Spinal cord (tissue), 10 donors: ENCODE measurements around the gene ARL17A. TPM values are rescaled to one million over a fixed set of nuclear protein-coding genes. Genes with fewer than 3 reads are reported as not detected.
"Not testable (repeated sequence)": the region's sequence is repeated elsewhere in the genome, so short reads cannot be mapped to it uniquely, and the experiment has no call there.

Experiments
- DNase-seq, 6 donors: peaks; one replicate each; pipeline versions ENCODE4 v3.0.0 to v3.0.0-alpha.2; 2013 to 2015; ENCODE audit warnings: low spot score in 6 of 6, low read depth in 4 of 6
- H3K27ac ChIP-seq: one replicate; pipeline ENCODE4 v1.5.1; 2013; ENCODE audit warnings: low read depth, low read length, control low read depth
- H3K27me3 ChIP-seq: one replicate; pipeline ENCODE4 v1.6.1; 2013; ENCODE audit warnings: low read length; ENCODE audit not compliant: control insufficient read depth, insufficient read depth
- H3K36me3 ChIP-seq: one replicate; pipeline ENCODE4 v1.6.1; 2013; ENCODE audit warnings: low read length; ENCODE audit not compliant: control insufficient read depth, insufficient read depth
- H3K4me1 ChIP-seq: one replicate; pipeline ENCODE4 v1.6.1; 2013; ENCODE audit warnings: low read length; ENCODE audit not compliant: control insufficient read depth, insufficient read depth
- H3K4me3 ChIP-seq: one replicate; pipeline ENCODE4 v1.5.1; 2013; ENCODE audit warnings: low read depth, low read length, control low read depth
- H3K9me3 ChIP-seq: one replicate; pipeline ENCODE4 v1.6.1; 2013; ENCODE audit warnings: low read length; ENCODE audit not compliant: control insufficient read depth, insufficient read depth
- WGBS: methylation state at CpG from one replicate; pipeline ENCODE4 v1.1.5; 2013; ENCODE audit warnings: missing lambda C conversion rate; ENCODE audit not compliant: insufficient coverage; 5-methylcytosine and 5-hydroxymethylcytosine counted together
- polyA plus RNA-seq, 2 donors: library from polyadenylated mRNA; unstranded; fragments of 120-200 nt; gene quantifications; one replicate each; pipeline ENCODE4 v1.2.1, GENCODE V29; 2013; ENCODE audit not compliant: insufficient read length in 2 of 2
- small RNA-seq: library from RNA; depleted of rRNA; stranded (forward); fragments of <200 nt; gene quantifications from one replicate; pipeline ENCODE3, GENCODE V24; 2014; ENCODE audit warnings: low replicate concordance
- total RNA-seq, 2 donors: library from RNA; depleted of rRNA in 1 of 2; stranded (reverse); fragments of 120-200 nt in 1 of 2; fragments of >200 nt in 1 of 2; gene quantifications; one replicate each; pipeline versions ENCODE4 v1.2.3 to v1.2.4, GENCODE V29; 2013 to 2014
- donor health status: healthy.

Gene ARL17A
- total and polyA plus RNA-seq, 4 donors: 7.6 to 47.4 (median 23.2) TPM

GRCh38 chr17:46475583-46475982, 103.9 kb downstream of the ARL17A start:
- no CpG with 5 or more reads among the region's 2 CpGs for WGBS
- not testable (repeated sequence) for H3K4me1 ChIP-seq, H3K27ac ChIP-seq, DNase-seq, H3K9me3 ChIP-seq, H3K4me3 ChIP-seq, H3K36me3 ChIP-seq, H3K27me3 ChIP-seq

- WGBS: no CpG with 5 or more reads among the region's 3 CpGs
- not testable (repeated sequence) for DNase-seq
These were observed 105.0 kb downstream of the ARL17A start for GRCh38 chr17:46474489-46474888.

GRCh38 chr17:46467618-46468017, 111.9 kb downstream of the ARL17A start:
- DNase-seq: peak in 1 of 6 donors; percentile 1
- H3K9me3 ChIP-seq, H3K27ac ChIP-seq, H3K4me1 ChIP-seq, H3K4me3 ChIP-seq, H3K36me3 ChIP-seq, H3K27me3 ChIP-seq: not testable (repeated sequence)
- WGBS: no CpG with 5 or more reads among the region's 5 CpGs

More at GRCh38 chr17:46474489-46474888, 105.0 kb downstream of the ARL17A start:
- not testable (repeated sequence) for H3K27me3 ChIP-seq, H3K9me3 ChIP-seq, H3K4me1 ChIP-seq, H3K4me3 ChIP-seq, H3K27ac ChIP-seq, H3K36me3 ChIP-seq

Small RNA genes lying within 50 kb of the gene (small RNA-seq; reads per million reads assigned to genes)
- not detected for gene RN7SL199P

Other genes with a start within 250 kb of the ARL17A start
- 10 to 100 TPM; 12.7 to 15.2 TPM for gene ARL17B, start 217.9 kb downstream of the ARL17A start, total RNA-seq
- gene ARL17B, start 217.9 kb downstream of the ARL17A start, polyA plus RNA-seq: 10 to 100 TPM; 16.1 to 18.6 TPM
- gene LRRC37A2, start 67.2 kb downstream of the ARL17A start, total RNA-seq: 10 to 100 TPM in 1 of 2 donors, 1 to 10 TPM in 1; 6.4 to 15.9 TPM
- 10 to 100 TPM; 26.2 to 59.2 TPM for gene LRRC37A2, start 67.2 kb downstream of the ARL17A start, polyA plus RNA-seq
- 100 to 1,000 TPM in 1 of 2 donors, 10 to 100 TPM in 1; 46.8 to 266 TPM for gene NSF, start 11.0 kb upstream of the ARL17A start, total RNA-seq
- 100 to 1,000 TPM; 141 to 154 TPM for gene NSF, start 11.0 kb upstream of the ARL17A start, polyA plus RNA-seq
- 1 to 10 TPM; 4.0 to 5.0 TPM for gene WNT3, start 239.0 kb upstream of the ARL17A start, total RNA-seq
- 10 to 100 TPM; 16.4 to 17.1 TPM for gene WNT3, start 239.0 kb upstream of the ARL17A start, polyA plus RNA-seq